HG03103 (cell line): ENCODE results near the gene PRKCQ.
"Not testable (repeated sequence)": the region's sequence is repeated elsewhere in the genome, so short reads cannot be mapped to it uniquely, and the experiment has no call there.

Source experiments
- ATAC-seq: cut with Tn5 transposase; IDR thresholded peaks from one replicate; pipeline ENCODE4 v1.9.1; 2021; ENCODE audit warnings: low read depth; ENCODE audit not compliant: unreplicated experiment

Gene PRKCQ

GRCh38 chr10:6597478-6597877, 17.4 kb upstream of the PRKCQ start:
- no peak for ATAC-seq

- no peak for ATAC-seq
Observed at GRCh38 chr10:6595499-6595898, 15.4 kb upstream of the PRKCQ start.

- ATAC-seq, result no peak
Observed at GRCh38 chr10:6593241-6593671, 13.2 kb upstream of the PRKCQ start.

GRCh38 chr10:6592080-6592479, 12.0 kb upstream of the PRKCQ start:
- ATAC-seq, result no peak

DNA sequence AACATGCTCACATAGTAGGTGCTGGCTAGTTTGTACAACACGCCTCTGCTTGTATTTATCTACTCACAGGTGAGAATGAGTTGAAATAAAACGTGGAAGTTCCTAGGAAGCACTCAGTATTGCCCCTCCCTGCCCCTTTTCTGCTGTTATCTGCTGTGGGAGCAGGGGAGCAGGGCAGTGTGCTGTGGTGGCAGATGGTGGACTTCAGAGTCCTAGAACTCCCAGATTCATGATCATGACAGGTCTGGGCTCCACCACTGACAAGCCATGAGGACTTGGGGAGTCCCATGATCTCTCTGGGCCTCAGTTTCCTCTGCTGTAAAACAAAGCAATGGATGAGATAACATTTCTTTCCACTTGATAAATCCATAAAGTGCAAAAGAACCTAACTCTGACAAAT, 11.6 kb upstream of the PRKCQ start:
- ATAC-seq, result no peak

GRCh38 chr10:6590100-6590499, 10.0 kb upstream of the PRKCQ start:
- no peak for ATAC-seq

DNA sequence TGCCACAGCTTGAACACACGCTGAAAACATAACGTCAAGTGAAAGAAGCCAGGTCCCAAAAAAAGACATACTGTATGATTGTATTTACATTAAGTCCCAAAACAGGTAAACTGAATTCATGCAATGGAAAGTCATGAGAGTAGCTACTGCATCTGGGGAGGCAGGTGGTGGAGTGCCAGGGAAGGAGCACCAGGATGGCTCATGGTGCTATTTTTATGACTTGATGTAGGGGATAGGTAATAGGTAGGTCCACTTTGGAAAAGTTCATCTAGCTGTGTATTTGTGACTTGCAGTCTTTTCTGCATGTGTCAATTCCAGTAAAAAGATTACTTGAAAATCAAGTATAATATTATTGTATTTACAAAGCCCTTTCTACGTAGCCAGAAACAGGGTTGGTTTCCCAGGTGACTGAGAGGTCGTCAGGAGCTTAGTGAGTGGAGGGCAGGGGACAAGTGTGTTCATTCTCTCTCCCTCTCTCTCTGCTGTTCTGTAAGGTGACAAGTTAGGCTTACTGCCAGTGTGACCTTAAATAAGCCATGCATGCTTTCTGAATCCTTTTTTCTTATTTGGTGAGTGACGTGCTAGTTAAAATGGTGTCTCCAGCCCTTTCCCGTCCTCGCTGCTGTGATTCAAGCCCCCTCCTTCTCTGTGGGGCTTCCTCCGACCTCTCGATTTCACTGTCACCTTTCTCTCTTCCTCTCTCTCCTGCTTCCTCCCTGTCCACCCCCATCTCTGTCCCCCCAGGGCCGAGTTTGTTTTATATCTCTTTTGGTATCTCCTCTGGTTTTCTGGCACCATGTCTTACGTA, 9.4 kb upstream of the PRKCQ start:
- no peak for ATAC-seq

DNA sequence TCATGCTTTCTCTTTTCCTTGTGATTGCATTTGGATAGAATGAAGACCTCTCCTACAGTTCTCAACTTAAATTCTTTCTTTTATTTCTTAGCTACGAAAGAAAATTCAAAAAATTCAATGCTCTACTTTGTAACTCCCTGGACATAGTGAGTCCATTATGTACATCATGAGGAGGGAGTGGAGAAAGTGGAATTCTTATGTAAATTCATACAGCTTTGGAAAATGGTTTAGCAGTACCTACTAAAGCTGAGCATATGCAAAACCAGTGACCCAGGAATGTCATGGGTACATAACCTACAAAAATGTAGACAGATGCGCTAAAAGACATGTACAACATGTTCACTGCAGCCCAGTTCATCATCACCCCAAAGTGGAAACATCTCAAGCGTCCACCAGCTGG, 8.8 kb upstream of the PRKCQ start:
- no peak for ATAC-seq

GRCh38 chr10:6588082-6588481, 8.0 kb upstream of the PRKCQ start:
- ATAC-seq, result no peak

GRCh38 chr10:6586501-6586900, 6.4 kb upstream of the PRKCQ start:
- no peak for ATAC-seq

DNA sequence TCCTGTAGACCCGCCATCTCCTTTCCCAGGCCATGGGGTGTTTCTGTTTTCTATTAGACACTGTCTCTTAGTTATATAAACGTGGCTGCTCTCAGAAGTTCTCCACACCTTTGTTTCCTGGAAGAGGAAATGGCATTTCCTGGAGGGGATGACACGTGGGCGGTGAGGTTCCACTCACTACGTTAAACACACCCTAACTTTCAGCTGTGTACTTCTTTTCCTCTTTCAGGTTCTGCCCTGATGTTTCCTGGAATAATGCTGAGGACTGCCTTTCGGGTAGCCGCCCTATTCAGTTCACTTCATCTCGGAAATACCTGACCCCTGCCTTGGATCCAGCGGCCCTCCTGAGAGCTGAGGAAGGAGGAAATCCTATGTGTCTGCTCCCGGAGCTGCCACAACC, 3.4 kb upstream of the PRKCQ start:
- no peak for ATAC-seq

DNA sequence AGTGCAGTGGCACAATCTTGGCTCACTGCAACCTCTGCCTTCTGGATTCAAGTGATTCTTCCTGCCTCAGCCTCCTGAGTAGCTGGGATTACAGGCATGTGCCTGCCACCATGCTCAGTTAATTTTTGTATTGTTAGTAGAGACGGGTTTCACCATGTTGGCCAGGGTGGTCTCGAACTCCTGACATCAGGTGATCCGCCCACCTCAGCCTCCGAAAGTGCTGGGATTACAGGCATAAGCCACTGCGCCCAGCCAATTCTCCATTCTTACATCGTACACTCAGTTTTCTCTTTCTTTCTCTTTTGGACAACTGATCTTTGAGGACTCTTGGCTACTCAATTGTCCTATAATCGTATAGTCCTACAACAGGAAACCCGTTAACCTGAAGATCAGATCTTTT, 2.8 kb upstream of the PRKCQ start:
- ATAC-seq, result not testable (repeated sequence)

DNA sequence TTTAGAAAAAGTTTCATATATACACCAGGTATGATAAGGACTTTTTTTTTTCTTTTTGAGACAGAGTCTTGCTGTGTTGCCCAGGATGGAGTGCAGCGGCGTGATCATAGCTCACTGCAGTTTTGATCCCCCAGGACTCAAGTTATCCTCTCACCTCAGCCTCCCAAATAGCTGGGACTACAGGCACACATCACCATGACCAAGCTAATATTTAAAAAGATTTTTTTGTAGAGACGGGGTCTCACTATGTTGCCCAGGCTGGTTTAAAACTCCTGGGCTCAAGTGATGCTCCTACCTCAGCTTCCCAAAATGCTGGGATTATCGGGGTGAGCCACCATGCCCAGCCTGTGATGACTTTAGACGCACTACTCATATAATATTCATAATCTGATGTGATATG, 2.2 kb upstream of the PRKCQ start:
- ATAC-seq, result no peak

- no peak for ATAC-seq
Observed at GRCh38 chr10:6581778-6582228, 1.7 kb upstream of the PRKCQ start.

- not testable (repeated sequence) for ATAC-seq
Observed at GRCh38 chr10:6581223-6581622, 1.1 kb upstream of the PRKCQ start.

DNA sequence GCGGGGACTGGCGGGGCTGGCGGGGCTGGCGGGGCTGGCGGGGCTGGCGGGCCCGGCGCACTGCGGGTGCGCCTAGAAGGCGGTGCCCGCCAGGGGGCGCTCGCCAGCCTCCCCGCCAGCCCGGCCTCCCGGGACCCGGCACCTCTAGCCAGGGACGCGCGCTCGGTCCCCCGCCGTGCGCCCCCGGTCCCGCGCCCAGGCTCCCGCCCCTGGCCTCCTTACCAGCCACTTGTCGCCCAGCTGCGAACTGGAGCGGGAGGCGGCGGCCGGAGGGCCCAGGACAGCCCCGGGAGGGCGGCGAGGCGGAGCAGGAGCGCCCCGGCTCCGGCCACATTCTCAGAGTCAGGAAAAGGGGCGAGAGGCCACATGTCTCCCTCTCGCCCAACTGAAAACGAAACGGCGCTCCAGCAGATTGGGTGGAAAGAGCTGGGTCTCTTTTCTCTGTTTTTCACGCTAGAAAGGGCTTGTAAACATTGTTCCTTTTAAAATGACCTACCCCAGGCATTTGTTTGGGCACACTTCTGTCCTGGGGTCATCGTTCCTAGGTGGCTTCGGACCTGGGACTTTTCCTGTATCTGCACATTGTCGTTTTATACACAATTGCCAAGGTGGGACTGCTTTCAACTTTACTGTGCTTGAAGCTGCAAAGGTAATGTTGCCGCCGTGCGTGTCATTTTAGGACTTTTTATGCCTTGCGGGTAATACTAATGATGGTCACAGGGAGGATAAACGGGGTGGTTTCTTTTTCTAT, 378 bp upstream of the PRKCQ start:
- ATAC-seq, result peak; percentile 69

GRCh38 chr10:6579183-6579903, 733 bp downstream of the PRKCQ start:
- no peak for ATAC-seq

- no peak for ATAC-seq
Observed at GRCh38 chr10:6578795-6579182, 1.3 kb downstream of the PRKCQ start.

GRCh38 chr10:6578251-6578771, 1.8 kb downstream of the PRKCQ start:
- no peak for ATAC-seq

DNA sequence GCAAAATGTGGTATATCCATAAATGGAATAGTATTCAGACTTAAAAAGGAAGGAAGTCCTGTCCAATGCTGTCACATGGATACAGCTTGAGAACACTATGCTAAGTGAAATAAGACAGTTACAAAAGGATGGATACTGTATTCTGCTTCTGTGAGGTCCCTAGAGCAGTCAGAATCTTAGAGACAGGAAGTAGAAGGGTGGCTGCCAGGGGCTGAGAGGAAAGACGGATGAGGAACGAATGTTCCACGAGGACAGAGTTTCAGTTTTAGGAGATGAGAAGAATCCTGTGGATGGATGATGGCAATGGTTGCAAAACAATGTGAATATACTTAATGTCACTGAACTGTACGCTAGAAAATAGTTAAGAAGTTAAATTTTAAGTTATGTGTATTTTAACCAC, 3.8 kb downstream of the PRKCQ start:
- no peak for ATAC-seq

DNA sequence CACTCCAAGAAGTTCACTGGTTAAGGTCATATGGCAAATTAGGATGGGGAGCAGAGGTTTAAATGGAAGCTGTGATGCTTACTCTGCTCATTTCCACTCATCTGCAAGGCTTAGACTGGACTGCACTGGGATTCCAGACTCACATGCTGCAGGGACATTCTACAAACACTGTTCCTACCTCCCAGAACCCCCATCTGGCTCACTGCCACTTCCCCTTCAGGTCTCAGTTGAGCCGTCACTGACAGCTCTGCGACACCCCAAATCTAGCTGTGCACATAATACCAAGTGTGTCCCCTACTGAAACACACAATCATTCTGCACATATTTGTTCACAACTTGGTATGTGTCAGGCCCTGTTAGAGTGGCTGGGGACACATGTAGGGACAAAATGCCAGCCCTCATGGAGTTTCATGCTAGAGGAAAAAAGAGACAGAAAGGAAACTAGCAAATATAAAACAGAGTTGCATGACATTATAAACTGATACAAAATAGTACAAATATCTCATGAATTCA, 5.4 kb downstream of the PRKCQ start:
- ATAC-seq, result no peak
